ENCODE data around the gene LAMP5. TPM values are rescaled to one million over a fixed set of nuclear protein-coding genes. Genes with fewer than 3 reads are reported as not detected.

LAMP5 gene
- total and polyA plus RNA-seq, 12 donors = 0.35 to 6.6 (median 1.4) TPM

DNA sequence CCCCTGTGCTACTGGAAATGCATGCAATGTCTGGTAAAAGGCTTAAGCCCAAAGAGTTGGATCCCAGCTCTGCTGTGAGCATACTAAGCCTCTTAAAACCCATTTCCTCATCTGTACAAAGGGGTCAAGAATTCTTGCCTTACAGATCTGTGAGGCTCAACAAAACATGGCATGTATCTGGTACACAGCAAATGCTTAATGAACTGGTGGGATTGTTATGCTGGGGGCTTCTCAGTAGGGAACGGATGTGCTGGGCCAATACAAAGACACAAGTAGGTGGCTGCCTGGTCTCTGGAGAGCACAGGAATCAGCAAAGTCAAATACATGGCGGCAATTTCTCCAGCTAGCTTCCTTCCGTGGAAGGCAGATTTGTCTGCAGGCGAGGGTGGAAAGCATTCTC lies 62.3 kb downstream of the LAMP5 start:
- Histone ChIP-seq H3K4me3 (no peak overlapping the region), H3K36me3 (replicated peaks in 1 of 2) (no peaks in the 10 kb centered on the region), H3K9me3 (replicated peaks in 1 of 3) (no peaks in the 10 kb centered on the region), H3K4me1 (replicated peaks in 1 of 2) (no peaks in the 10 kb centered on the region), H3K27me3 (no peaks in the 10 kb centered on the region), H3K27ac (no peak overlapping the region)
- intact Hi-C loops (cut with DNase I) = no loop called here
- 82 to 100% (median 89%) methylated on average over 4 of the region's 4 CpGs for WGBS, 4 donors
- TF ChIP-seq POLR2A (IDR thresholded peaks at IDR 0.05) = no peak
- TF ChIP-seq, protein P1, sequence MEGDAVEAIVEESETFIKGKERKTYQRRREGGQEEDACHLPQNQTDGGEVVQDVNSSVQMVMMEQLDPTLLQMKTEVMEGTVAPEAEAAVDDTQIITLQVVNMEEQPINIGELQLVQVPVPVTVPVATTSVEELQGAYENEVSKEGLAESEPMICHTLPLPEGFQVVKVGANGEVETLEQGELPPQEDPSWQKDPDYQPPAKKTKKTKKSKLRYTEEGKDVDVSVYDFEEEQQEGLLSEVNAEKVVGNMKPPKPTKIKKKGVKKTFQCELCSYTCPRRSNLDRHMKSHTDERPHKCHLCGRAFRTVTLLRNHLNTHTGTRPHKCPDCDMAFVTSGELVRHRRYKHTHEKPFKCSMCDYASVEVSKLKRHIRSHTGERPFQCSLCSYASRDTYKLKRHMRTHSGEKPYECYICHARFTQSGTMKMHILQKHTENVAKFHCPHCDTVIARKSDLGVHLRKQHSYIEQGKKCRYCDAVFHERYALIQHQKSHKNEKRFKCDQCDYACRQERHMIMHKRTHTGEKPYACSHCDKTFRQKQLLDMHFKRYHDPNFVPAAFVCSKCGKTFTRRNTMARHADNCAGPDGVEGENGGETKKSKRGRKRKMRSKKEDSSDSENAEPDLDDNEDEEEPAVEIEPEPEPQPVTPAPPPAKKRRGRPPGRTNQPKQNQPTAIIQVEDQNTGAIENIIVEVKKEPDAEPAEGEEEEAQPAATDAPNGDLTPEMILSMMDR (IDR thresholded peaks at IDR 0.05) = no peak
- no peak for DNase-seq

DNA sequence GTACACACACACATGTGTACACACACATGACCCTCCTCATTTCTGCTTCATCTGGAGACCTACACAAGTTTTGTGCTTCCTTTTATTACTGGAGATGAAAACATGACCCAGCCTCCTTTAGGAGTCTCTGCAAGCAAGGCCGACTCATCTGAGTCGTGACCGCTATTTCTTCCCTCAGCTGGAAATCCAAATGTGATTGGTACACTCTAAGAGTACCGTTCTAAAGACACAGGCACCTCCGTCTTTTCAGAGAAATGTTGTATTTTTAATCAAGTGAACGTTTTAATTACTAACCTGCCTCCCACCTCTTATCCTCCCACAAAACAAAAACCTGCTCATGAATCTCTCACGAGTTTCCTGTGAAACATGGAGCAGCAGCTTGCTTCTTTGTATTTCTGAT lies 63.0 kb downstream of the LAMP5 start:
- Histone ChIP-seq H3K36me3 (replicated peaks in 1 of 2) (no peaks in the 10 kb centered on the region), H3K4me3 (no peak overlapping the region), H3K4me1 (replicated peaks in 1 of 2) (no peaks in the 10 kb centered on the region), H3K27me3 (no peaks in the 10 kb centered on the region), H3K27ac (no peak overlapping the region), H3K9me3 (replicated peaks in 1 of 3) (no peaks in the 10 kb centered on the region)
- TF ChIP-seq, protein P1 (IDR thresholded peaks at IDR 0.05) = no peak
- no peak for TF ChIP-seq POLR2A (IDR thresholded peaks at IDR 0.05)
- intact Hi-C loops (cut with DNase I) = no loop called here
- 83 to 88% (median 84%) methylated on average over 7 of the region's 7 CpGs for WGBS, 4 donors
- DNase-seq = no peak

DNA sequence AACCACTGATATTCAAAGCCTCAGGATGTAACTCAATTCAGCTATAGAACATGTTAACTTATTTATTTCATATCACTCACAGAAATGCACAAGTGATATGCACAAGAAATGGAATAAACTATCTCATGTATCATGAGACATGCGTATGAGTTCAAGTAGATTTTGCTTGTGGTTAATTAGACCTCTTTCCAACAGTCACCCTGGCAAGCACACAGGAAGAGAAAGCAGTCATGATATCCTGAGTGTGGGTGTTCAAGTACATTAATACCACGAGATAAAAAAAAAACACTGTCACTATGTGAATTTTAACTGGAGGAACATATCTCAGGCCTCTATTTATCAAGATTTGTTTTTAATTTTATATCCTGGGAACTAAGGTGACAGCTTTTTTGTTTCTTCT lies 64.2 kb downstream of the LAMP5 start:
- no peak for DNase-seq
- no peak for TF ChIP-seq POLR2A (IDR thresholded peaks at IDR 0.05)
- TF ChIP-seq, protein P1 (IDR thresholded peaks at IDR 0.05) = no peak
- Histone ChIP-seq H3K4me1 (replicated peaks in 1 of 2) (no peaks in the 10 kb centered on the region), H3K36me3 (replicated peaks in 1 of 2) (no peaks in the 10 kb centered on the region), H3K27me3 (no peaks in the 10 kb centered on the region), H3K9me3 (replicated peaks in 1 of 3) (no peaks in the 10 kb centered on the region), H3K4me3 (no peak overlapping the region), H3K27ac (no peak overlapping the region)
- intact Hi-C loops (cut with DNase I) = no loop called here
- WGBS, 4 donors = 61 to 75% (median 72%) methylated on average over 2 of the region's 2 CpGs
